Lung (tissue), 12 donors: ENCODE data around the gene CD82. TPM values are rescaled to one million over a fixed set of nuclear protein-coding genes. Genes with fewer than 3 reads are reported as not detected.

ENCODE experiments used
- ATAC-seq: fragments of 200-7000 bp; cut with Tn5 transposase; one replicate; pipeline ENCODE4 v1.9.1; 2020; ENCODE audit warnings: moderate number of reproducible peaks; ENCODE audit not compliant: insufficient read depth, low FRiP score
- DNase-seq, 3 donors: peaks; one replicate each; pipeline ENCODE4 v3.0.0-alpha.2; 2013 to 2017
- H3K27ac ChIP-seq, 2 donors: one replicate each; pipeline ENCODE4 v1.5.1; 2013; ENCODE audit warnings: mild to moderate bottlenecking in 2 of 2, moderate library complexity in 2 of 2, control low read depth in 1 of 2, inconsistent platforms in 1 of 2, low read depth in 1 of 2, low read length in 1 of 2
- H3K27me3 ChIP-seq, 3 donors: one replicate each; pipeline ENCODE4 v1.5.1; 2013; ENCODE audit warnings: low read length in 2 of 3; ENCODE audit not compliant: control insufficient read depth in 3 of 3, insufficient read depth in 3 of 3
- H3K36me3 ChIP-seq, 4 donors: one replicate each; pipeline ENCODE4 v1.5.1; 2013; ENCODE audit warnings: low read length in 4 of 4, mild to moderate bottlenecking in 1 of 4, moderate library complexity in 1 of 4; ENCODE audit not compliant: control insufficient read depth in 4 of 4, insufficient read depth in 4 of 4
- H3K4me1 ChIP-seq, 5 donors: one replicate each; pipeline ENCODE4 v1.5.1; 2013; ENCODE audit warnings: low read length in 5 of 5, mild to moderate bottlenecking in 2 of 5, moderate library complexity in 1 of 5; ENCODE audit not compliant: control insufficient read depth in 5 of 5, insufficient read depth in 5 of 5
- H3K4me3 ChIP-seq: one replicate; pipeline ENCODE4 v1.5.1; 2013; ENCODE audit warnings: mild to moderate bottlenecking, control low read depth, moderate library complexity
- H3K9ac ChIP-seq, 2 donors: one replicate each; pipeline ENCODE4 v1.5.1; 2013; ENCODE audit warnings: low read length in 2 of 2, control low read depth in 1 of 2; ENCODE audit not compliant: insufficient read depth in 1 of 2
- H3K9me3 ChIP-seq, 4 donors: one replicate each; pipeline ENCODE4 v1.5.1; 2013; ENCODE audit warnings: low read length in 3 of 4, mild to moderate bottlenecking in 1 of 4, moderate library complexity in 1 of 4; ENCODE audit not compliant: control insufficient read depth in 4 of 4, insufficient read depth in 3 of 4
- WGBS, 2 donors: extraction: QIAGEN DNeasy Blood & Tissue Kit; methylation state at CpG; one replicate each; pipeline ENCODE4 v1.1.7; 2013; 5-methylcytosine and 5-hydroxymethylcytosine counted together
- polyA plus RNA-seq, 2 donors: library from polyadenylated mRNA; stranded (reverse); fragments of 200-250 nt; gene quantifications; one replicate each; pipeline ENCODE4 v1.2.1, GENCODE V29; 2013
- total RNA-seq, 2 donors: library from RNA; depleted of rRNA in 1 of 2; stranded (reverse); fragments of >200 nt in 1 of 2; gene quantifications; one replicate each; pipeline ENCODE4 v1.2.1, GENCODE V29; 2014 to 2021
- TF ChIP-seq, protein P1 (sequence below): IDR thresholded peaks from 2 replicates; pipeline ENCODE4 v1.5.1; 2012; ENCODE audit warnings: mild to moderate bottlenecking; ENCODE audit errors: control extremely low read depth, extremely low read depth
- donor health status: control.
- donor health status: control.
- donor health status: Bipolar disorder and iron deficiency.
- donor health status: healthy.
- donor health status: DM: yes; HTN: yes; CAD: no.

Gene CD82
- total and polyA plus RNA-seq, 4 donors: 63.3 to 237 (median 190) TPM

DNA sequence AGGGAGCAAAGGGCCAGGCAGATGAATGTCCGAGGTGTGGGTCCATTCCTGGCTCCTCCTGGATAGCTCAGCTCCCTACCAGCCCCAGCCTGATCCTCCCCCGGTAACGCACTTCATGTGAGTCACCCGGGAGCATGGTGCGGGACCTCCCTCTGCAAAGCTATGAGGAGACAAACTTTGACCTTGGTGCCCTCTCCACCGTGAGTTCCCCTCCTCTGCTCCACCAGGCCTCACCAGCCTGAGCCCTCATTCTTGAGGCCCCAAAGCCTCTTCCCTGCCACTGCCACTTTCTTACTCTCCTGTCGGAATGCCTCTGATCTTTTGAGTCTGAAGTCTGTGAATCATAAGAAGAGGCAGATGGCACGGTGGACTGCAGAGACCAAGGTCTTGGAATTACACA lies 37.4 kb upstream of the CD82 start:
- Histone ChIP-seq H3K4me3 (no peak overlapping the region), H3K36me3 (no peaks in the 10 kb centered on the region), H3K27ac (no peak overlapping the region), H3K9ac (no peak overlapping the region), H3K27me3 (no peaks in the 10 kb centered on the region), H3K9me3 (no peaks in the 10 kb centered on the region), H3K4me1 (peaks cover 0 to 51% (median 5%) of the 10 kb centered on the region in 5 donors)
- no peak for DNase-seq
- WGBS, 2 donors: 80 to 82% methylated on average over 8 of the region's 8 CpGs
- ATAC-seq: no peak
- TF ChIP-seq, protein P1, sequence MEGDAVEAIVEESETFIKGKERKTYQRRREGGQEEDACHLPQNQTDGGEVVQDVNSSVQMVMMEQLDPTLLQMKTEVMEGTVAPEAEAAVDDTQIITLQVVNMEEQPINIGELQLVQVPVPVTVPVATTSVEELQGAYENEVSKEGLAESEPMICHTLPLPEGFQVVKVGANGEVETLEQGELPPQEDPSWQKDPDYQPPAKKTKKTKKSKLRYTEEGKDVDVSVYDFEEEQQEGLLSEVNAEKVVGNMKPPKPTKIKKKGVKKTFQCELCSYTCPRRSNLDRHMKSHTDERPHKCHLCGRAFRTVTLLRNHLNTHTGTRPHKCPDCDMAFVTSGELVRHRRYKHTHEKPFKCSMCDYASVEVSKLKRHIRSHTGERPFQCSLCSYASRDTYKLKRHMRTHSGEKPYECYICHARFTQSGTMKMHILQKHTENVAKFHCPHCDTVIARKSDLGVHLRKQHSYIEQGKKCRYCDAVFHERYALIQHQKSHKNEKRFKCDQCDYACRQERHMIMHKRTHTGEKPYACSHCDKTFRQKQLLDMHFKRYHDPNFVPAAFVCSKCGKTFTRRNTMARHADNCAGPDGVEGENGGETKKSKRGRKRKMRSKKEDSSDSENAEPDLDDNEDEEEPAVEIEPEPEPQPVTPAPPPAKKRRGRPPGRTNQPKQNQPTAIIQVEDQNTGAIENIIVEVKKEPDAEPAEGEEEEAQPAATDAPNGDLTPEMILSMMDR: no peak

DNA sequence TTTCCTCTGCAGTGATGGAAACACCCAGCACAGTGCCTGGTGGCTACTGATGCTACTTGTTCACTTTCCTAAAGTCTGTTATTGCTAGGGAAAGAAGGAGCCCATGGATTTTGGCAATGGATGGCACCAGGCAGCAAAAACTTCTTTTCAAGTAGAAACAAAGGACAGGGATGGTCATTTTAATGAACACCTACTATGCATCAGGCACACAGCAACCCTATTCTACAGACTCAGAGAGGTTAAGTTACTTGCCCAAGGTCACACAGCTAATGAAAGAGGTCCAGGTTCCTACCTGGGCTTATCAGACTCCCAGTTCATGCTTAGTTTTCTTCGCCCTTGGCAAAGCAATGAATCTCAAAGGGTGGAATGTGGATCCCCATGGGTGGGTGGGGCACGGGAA lies 36.9 kb upstream of the CD82 start:
- 94 to 100% methylated on average over 2 of the region's 2 CpGs for WGBS, 2 donors
- no peak overlapping the region for H3K4me3 ChIP-seq
- ATAC-seq: no peak
- H3K36me3 ChIP-seq: no peaks in the 10 kb centered on the region
- no peaks in the 10 kb centered on the region for H3K9me3 ChIP-seq
- no peak for DNase-seq
- H3K27ac ChIP-seq: no peak overlapping the region
- TF ChIP-seq, protein P1: no peak
- peaks cover 0 to 51% (median 5%) of the 10 kb centered on the region in 5 donors for H3K4me1 ChIP-seq
- H3K9ac ChIP-seq: no peak overlapping the region
- H3K27me3 ChIP-seq: no peaks in the 10 kb centered on the region

DNA sequence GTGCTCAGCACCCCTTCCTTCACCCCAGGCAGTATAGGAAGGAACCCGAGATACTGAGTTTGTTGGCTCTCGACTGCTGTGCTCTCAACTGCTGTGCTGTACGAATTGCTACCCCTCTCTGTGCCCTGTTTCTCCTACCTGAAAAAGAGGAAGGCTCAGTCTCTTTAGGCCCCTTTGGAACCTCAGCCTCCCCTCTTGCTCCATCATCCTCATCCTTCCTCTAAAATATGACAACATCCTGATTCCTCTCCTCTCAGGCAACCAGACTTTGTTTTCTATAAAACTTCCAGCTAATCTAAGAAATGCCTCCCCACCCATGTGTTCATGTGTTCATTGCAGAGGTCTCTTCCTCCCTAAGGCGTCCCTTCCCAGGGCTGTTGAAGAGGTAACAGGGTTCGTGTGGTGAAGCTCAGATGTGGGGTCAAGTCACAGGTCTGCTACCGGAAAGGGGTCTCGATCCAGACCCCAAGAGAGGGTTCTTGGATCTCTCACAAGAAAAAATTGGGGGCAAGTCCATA lies 35.5 kb upstream of the CD82 start:
- no peaks in the 10 kb centered on the region for H3K9me3 ChIP-seq
- no peak overlapping the region for H3K27ac ChIP-seq
- H3K9ac ChIP-seq: no peak overlapping the region
- H3K36me3 ChIP-seq: no peaks in the 10 kb centered on the region
- H3K27me3 ChIP-seq: no peaks in the 10 kb centered on the region
- DNase-seq: no peak
- TF ChIP-seq, protein P1: no peak
- peak; percentile 41 for ATAC-seq
- H3K4me3 ChIP-seq: no peak overlapping the region
- peaks cover 0 to 43% (median under 1%) of the 10 kb centered on the region in 5 donors for H3K4me1 ChIP-seq
- 79 to 87% methylated on average over 7 of the region's 7 CpGs for WGBS, 2 donors
